ENCODE data around the gene ANTXRL.
"Not testable (repeated sequence)": the region's sequence is repeated elsewhere in the genome, so short reads cannot be mapped to it uniquely, and the experiment has no call there.

DNA sequence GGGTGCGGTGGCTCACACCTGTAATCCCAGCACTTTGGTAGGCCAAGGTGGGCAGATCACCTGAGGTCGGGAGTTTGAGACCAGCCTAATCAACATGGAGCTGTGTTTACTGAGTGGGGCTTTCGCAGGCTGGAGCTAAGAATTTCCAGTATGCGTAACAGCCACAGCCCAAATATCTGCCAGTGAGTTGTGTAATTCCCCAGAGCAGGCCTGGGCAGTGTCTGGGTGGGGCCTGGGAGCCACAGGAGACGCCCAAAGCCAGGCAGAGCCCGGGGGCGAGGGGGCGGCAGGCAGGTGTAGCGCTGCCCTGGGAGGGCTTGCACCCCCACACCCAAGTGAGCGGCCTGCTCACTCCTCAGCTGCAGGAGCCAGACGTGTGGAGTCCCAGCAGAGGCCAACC is 88.6 kb downstream of the ANTXRL start, which contains the start of gene ANXA8L1:
- TF ChIP-seq, protein P1, sequence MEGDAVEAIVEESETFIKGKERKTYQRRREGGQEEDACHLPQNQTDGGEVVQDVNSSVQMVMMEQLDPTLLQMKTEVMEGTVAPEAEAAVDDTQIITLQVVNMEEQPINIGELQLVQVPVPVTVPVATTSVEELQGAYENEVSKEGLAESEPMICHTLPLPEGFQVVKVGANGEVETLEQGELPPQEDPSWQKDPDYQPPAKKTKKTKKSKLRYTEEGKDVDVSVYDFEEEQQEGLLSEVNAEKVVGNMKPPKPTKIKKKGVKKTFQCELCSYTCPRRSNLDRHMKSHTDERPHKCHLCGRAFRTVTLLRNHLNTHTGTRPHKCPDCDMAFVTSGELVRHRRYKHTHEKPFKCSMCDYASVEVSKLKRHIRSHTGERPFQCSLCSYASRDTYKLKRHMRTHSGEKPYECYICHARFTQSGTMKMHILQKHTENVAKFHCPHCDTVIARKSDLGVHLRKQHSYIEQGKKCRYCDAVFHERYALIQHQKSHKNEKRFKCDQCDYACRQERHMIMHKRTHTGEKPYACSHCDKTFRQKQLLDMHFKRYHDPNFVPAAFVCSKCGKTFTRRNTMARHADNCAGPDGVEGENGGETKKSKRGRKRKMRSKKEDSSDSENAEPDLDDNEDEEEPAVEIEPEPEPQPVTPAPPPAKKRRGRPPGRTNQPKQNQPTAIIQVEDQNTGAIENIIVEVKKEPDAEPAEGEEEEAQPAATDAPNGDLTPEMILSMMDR (IDR thresholded peaks at IDR 0.05): not testable (repeated sequence)
- TF ChIP-seq POLR2A, POLR2AphosphoS5, EP300 (IDR thresholded peaks at IDR 0.05): not testable (repeated sequence)

Measured in suprapubic skin (tissue), 4 donors.